CD4-positive, alpha-beta T cell treated with Interferon alpha-2 for 1 hour (primary cell): ENCODE data around the gene RECQL5.

ENCODE experiments used
- DNase-seq, 2 donors: peaks; one replicate each; pipeline ENCODE4 v3.0.0-alpha.2; 2020 to 2022

Gene RECQL5

DNA sequence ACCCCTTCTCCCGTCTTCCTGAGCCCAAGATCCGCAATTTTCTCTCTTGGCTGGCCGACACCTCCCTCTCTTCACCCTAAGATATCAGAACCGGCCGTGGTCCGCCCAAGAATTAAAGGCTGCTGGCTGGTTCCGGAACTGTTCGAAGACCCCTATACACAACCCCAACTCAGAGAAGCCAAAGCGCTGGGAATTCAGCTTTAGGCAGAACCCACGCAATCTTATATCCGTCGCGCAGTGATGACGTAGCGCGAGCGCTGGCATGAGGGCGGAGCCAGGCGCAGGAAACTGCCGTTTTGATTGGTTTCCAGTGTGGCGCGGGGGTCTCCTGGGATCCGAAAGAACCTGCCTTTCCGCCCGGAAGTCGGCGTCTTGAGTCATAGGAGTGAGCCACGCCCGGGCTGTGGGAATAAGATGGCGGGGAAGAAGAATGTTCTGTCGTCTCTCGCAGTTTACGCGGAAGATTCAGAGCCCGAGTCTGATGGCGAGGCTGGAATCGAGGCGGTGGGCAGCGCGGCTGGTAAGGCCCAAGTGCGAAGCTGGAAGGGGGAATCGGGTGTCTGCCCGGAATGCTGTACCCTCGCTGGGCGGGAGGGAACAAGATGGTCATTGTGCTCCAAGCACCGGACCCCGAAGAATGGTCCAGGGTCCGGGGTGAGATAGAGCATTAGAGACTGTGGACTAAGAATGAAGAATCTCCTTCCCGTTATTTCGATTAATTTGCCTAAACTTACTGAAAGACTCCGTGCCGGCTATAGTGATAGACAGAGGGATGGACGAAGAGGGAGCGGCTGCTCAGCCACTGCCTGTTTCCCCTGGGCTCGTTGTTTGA lies at the start of gene RECQL5, which contains the start of gene SAP30BP:
Gene RECQL5, minus strand, starts transcription at position 196 of the 832 bp plus-strand sequence. CDS start 597 bp downstream, outside the sequence.
Gene SAP30BP, plus strand, starts transcription at position 380 of the 832 bp plus-strand sequence. Its CDS starts 35 bp downstream, at position 415.
- peak; percentile 96 to 98 for DNase-seq

DNA sequence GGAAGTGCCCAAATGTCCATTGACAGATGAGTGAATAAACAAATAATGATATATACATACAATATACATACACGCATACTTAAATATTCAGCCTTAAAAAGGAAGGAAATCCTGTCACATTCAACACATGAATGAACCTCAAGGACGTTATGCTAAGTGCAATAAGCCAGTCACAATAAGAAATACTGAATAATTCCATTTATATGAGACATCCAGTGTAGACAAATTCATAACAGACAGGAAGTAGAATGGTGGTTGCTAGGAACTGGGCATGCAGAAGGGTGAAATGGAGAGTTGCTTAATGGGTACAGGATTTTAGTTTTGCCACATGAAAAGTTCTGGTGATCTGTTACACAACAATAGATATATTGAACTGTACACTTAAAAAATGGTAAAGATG lies 45.5 kb upstream of the RECQL5 start:
- no peak for DNase-seq

DNA sequence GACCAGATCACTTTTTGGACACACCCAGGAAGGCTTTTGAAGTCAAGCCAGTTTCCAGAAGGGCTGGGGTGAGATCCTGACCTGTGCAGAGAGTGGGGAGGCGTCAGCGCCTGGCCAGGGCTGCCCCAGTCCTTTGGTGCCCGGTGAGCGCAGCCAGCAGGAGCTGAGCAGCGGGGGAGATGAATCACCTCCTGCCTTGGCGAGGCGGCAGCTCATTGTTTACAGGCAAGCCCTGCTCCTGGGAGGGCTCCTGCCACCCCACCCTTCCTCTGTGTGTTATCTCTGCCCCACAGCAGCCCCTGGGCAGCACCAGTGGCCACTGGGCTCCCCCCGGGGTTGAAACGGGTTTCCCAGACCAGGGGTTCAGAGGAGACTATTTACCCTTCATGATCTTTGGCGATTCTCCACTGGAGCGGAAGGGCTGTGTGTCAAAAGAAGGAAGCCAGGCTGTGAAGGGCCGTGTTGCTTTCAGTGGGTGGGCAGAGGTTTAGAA lies 40.2 kb upstream of the RECQL5 start:
- no peak for DNase-seq

DNA sequence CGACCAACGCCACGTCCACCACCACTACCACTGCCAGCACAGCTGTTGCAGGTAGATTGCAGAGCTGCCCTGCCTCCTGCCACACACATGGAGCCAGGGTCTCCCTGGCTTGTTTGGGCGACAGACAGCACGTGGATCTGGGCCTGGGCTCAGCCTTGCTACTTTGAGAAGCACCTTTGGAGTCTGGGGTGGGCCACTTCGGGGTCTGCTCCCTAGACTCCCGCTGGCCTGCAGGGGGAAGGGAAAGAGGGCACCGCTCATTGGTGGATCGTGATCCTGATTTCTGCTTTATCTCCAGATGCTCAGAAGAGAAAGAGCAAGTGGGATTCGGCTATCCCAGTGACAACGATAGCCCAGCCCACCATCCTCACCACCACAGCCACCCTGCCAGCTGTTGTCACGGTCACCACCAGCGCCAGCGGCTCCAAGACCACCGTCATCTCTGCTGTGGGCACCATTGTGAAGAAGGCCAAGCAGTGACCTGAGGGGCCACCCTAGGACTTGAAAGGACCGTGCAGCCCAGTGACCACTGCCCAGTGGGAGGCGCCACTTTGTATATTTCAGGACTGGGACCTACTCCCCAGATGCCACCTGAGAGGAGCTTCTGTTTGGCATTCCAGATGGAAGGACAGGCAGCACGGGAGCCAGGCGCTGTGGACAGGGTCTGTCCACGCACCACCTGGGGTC lies 39.2 kb upstream of the RECQL5 start:
- DNase-seq = no peak

DNA sequence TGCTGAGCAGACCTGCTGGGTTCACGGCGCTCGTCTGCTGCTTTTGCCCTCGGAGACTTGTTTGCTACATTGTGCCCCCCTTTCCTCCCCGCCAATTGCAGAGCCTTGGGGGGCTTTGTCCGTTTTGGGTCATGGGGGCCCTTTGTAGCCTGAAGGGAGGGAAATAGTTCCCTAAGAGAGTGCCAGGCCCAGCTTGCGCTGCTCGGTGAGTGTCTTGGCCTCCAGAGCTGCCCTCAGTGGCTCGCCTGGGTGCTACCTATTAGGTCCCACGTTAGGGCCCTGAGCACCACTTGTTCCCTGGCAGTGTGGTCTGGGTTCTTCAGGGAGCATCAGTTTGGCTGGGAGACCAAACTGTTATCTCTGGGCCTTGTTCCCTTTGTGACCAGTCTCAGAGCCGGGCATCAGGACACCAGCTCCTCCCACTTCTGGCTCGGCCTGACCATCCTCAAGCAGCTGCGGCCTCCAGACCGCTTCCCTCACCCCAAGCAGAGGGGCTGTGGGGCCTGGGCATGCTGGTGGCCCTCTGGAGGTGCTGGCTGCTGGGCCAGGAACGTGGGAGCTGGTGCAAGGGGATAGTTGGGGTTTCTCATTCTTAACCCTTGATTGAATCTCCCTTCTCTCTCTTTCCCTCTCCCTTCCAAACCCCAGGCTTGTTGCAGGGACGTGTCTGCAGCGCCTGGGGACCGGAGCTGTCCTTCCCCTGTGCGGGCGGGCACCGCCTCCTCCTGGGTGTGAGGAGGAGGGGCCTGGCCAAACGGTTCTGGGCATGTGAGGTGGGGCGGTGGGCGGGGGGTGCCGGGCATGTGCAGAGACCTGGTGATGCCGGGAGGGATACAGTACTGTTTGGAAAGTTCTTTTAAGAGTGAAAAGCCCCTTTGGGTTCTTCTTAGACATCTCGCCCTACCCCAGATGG lies 38.3 kb upstream of the RECQL5 start:
- no peak for DNase-seq

DNA sequence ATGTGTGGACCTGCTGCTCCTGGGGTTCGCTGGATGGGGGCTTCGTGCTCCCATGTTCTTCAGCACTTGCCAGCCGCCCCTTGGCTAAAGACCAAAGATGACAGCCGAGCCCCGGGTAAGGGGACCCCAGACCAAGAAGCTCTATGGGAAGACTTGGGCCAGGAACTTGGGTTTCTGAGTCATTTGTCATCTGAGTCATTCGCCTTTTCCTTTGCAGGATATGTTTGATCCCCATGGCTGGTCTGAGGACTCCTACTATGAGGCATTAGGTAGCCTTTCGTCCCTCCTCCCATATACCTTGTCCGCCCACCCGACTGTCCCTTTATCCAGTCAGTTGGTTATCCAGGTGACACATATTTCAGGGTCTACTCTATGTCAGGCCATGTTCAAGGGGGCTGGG lies 36.6 kb upstream of the RECQL5 start:
- no peak for DNase-seq

DNA sequence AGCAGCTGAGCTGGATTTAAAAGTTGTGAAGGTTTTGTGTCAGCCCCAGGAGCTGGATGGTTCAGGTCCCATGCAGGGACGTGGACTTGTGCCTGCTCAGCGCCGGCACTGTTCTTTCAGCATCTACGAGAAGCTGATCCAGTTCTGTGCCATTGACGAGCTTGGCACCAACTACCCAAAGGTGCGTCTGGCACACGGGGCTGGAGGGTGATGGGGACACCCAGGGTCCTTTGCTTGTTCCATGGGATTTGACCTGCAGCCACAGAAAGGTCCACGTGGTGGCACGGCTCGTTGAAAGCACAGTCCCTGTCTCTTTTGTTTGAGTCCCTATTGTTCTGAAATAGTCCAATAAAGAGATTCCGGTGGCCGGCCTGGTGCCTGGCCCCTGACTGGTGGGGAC lies 36.2 kb upstream of the RECQL5 start:
- DNase-seq = no peak

DNA sequence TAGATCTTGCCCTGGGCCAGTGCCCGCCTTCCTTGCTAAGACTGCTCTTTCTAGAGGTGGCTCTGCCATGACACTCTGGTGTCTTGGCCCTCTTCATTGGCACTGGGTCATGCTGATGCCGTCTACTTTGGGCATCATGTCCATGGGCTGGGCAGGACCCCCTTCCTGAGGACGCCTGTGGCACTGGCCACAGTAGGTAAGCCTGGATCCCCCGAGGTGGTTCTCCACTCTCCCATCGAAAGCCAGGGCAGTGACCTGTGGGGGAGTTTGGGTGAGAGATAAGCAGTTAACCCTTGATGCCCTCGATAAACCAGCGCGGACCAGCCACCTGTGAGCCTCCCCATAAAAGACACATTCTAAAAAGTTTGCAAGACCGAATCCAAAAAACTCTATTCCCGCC lies 34.3 kb upstream of the RECQL5 start:
- no peak for DNase-seq

DNA sequence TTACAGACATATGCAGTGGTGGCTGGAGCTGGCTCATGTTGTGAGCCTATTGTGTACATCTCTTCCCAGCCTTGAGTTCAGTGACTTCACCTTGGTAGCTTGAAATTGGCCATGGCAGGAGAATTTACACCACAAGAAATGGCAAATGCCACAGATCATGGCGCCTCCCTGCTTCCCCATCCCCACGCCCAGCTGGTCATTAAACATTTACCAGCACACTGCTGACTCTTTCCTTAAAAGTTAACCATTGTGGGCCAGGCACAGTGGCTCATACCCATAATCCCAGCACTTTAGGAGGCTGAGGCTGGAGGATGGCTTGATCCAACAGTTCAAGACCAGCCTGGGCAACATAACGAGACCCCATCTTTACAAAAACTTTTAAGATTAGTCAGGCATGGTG lies 31.7 kb upstream of the RECQL5 start:
- DNase-seq = no peak

DNA sequence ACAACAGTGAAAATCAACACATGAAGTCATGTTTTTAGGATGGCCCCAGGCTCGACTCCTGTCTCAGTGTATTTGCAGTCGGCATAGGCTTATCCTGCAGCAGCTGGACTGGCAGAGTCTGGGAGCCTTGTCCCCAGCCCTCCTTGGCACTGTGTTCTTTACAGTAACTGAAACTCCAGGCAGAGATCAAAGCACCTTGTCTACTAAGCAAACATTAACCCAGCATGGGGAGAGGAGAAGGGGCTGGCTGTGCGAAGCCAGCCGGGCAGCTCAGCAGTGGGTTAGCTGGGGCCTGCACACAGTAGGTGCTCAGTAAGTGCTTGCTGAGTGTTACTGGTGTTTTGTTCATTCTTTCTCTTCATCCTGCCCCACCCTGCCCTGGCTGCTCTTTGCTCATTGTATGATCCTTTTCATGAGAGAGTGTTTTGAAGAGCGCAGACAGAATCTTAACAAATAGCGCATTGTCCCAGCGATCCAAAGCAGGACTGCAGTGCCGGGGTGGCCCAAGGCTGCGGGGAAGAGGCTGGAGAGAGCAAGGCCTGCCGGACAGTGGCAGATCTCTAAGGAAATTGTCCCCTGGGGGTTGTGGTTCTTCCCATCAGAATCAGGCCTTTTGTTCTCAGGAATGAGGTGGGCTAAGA lies 30.8 kb upstream of the RECQL5 start:
- no peak for DNase-seq

DNA sequence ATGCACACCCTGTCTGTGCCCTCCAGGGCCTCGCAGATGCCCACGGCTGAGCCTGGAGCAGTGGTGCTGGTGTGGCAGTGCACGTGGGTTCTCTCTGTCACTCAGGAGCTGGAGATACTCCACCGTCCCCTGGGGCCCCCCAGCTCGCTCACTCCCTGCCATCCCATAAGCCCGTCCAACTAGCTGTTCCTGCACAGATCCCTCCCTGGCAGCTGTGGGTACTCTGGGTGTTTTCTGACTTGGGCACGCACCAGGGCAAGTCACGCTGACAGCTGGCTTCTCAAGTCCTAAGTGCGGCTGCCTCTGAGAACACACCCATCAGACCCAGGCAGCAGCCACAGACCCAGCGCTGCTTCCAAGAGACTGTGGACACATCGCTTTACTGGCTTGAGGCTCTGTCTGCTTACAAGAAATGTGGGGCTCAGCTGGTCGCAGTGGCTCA lies 28.9 kb upstream of the RECQL5 start:
- DNase-seq = no peak

DNA sequence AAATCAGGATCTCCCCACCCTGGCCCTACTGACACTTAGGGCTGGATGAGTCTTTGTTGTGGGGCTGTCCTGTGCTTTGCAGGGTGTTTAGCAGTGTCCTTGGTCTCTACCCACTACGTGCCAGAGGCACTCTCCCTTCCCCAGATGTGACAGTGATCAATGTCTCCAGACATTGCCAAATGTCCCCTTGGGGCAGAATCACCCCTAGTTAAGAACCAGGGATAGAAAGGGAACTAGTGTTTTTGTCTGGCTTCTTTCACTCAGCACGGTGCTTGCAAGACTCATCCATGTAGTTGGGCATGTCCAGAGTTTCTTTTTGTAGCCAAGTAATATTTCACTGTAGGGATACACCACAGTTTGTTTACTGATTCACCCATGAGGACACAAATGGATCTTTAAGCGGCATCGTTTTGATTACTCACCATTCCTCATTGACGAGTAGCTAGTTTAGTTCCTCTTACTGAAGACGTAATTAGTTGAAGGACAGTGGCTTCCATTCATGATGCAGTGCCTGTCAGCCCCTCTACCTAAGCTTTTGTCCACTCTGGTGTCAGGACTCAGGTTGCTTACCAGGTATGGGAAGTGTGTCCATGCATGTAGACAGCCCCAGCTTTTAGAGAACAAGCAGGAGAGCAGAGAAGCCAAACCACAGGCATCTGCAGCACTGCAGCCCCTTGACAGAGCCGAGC lies 28.3 kb upstream of the RECQL5 start:
- DNase-seq = no peak

DNA sequence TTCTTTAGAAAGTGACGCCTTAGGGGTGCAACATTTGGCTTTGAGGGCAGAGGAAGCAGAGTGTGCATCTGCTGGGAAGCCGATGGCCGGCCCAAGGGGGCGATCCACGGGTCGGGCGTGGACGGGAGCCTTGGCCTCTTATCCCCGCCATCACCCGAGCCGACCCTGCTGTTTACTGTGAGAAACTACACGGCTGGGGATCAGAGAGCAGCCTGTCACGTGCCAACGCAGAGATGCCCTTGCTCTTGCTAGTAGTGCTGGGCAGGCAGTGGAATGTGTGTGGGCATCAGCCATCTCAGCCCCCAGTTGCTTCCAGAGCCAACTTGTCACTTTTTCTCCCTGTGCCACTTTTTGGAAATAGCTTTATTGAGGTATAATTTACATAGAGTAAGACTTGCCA lies 27.6 kb upstream of the RECQL5 start:
- no peak for DNase-seq

DNA sequence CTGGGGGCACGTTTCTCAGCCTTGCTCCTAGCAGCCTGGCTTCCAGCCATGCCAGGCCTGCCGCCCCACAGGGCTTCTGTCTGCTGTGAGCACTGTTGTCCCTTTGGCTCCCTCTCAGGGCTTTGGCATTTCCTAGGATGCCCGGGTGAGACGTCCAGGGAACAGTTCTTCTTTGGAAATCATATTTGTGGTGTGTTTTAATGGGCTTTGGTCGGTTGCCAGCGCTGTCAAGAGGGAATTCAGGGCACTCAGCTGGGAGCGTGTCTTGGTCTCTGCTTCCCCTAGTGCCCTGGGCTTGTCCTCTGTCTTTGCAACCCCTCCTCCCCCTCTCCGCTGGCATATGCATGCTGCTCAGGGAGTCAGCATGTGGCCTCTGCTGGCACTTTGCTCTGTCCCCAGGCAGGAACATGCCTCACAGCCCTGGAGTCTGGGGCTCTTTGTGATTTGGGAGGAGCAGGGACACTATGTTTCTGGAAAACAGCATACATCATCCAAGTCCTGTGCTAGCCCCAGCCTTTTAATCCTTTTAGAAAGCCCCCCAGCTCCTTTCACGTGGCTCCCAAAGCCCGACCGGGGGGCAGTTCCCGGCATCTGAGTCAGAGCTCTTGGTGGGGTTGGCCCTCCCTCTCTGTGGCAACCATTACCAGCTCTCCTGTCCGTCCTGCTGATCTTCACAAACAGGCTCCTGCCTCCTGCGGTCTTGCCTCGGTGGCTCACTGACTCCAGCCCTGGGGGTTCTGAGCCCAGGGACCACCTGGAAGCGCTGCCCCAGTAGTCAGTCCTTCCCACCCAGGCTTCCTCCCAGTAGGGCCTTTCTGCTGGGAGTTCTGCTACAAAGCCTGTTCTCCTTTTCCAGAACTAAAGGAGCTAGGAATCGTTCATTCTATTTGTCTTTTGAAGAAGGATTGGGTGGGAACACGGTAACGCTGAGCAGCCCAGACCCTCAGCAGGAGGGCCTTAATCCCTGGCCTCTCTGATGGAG lies 26.8 kb upstream of the RECQL5 start:
- no peak for DNase-seq

DNA sequence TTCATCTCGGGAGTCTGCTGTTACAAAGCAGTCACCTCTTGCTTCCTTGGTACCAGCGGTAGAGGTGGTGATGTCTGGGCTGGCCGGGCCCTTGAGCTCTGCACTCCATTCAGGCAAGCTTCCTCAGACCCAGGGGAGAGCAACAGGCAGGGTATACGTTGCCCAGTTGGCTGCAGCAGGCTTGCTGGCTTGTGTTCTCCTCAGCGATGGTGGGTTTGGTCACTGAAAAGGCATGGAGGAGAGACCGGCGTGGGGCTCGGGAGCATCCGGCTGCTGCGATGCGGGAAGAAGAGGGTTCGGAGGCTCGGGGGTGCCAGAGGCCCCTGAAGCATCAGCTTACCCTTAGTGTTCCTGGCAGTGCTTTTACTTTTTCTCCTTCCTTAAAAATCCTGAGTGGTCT lies 26.0 kb upstream of the RECQL5 start:
- no peak for DNase-seq

DNA sequence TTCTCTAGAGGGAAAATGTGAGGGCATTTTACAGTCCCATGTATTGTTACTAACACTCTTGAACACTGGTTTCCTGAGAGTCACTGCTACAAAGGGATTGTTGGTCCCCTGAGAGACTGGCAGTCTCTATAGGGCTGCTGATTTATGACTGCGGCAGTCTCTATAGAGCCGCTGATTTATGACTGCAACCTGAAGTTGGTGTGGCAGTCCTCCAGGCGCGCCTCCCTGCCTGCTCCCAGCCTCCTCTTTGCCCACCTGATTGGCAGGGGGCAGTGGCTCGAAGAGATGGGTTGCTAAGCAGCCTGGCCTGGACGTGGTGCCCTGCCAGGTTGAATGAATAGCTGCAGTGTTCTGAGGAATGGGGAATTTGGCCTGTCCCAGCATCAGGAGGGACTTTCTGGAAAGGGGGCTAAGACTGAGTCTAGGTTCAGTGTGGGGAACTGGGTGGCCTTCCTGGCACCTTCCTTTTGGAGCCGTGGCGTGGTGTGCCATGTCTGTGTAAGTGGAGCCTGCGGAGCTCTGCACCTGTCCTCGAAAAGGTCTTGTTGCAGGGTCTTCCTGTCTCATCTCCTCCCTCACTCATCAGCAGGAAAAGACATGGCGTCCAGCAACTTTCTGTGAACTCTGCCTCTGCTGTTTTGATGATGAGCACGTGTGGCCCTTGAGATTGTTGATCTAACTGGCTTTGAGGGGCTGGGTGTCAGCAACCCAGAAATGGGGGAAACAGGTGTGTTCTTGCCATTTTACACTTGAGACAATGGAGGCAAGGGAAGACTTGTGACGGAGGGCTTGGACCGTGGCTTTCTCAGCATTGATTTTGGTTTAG lies 25.1 kb upstream of the RECQL5 start:
- no peak for DNase-seq

DNA sequence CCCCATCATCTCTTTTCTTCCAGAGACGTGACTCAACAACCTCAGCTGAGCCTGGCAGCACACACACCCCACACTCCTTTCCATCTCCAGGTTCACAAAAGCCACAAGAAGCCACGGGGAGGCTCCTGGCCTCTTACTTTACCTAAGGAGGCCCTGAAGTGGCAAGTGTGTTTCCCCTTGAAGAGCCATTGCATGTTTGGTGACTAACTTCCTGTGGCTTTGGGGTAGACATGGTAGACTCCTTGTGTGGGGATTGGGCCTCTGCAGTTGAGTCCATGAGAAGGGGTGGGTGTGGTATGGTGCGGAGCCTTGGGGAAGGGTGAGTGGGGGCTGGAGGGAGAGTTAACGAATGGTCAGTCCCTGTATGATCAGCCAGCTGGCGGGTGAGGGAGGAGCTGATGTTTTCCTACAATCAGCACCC lies 24.4 kb upstream of the RECQL5 start:
- no peak for DNase-seq

DNA sequence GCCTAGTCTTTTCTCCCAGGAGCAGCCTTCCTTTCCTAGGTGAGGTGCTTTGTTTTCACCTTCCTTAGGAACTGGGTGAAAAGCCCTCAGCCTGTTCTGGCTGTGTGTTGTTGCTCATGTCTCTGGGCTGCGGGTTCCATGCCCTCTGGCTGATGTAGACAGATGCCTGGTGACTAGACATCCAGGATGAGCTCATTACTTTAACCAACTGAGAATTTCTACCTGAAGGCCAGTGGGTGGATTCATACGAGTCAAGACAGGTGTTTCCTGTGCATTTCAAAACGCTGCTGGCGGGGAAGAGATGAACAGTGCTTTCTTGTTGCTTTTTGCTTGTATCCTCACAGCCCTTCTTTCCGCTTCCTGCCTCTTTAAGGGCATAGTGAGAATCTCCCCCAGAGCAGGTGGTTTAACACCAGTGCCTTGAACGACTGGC lies 22.5 kb upstream of the RECQL5 start:
- DNase-seq = peak; percentile 45 to 54

DNA sequence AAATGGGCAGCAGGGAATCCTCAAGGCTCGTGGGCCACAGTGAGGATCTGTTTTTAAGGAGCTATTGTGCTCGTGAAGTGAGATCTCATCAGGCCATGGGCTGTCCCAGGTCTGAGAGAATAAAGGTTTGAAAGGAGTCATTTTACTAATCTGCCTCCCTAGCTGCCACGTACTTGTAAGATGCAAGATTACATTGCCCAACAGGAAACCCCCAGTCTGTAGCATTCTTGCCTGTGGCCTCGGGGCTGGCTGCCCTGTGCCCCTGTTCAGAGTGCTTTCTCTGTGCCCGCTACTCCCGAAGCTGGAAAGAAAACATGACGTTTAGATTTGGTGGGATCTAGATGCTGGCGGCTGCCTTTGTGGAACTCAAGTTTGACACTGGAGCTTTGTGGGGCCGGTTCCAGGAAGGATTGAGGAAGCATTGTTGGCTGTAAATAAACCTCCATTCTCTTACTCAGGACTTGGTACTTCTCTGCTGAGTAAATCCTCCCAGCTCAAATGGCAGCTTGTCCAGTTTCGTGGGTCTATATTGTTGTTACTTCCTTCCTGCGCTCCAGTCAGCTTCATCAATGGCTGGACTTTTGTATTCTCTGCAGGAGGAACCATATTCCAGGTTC lies 21.4 kb upstream of the RECQL5 start:
- peak in 1 of 2 donors; percentile 10 for DNase-seq
